Activated effector memory CD4-positive, alpha-beta T cell treated with anti-CD3 and anti-CD28 coated beads, Interleukin-2, amount 50 U/mL, for 16 hours (primary cell): ENCODE results near the gene WWOX.

ENCODE experiments used
- DNase-seq: peaks from one replicate; pipeline ENCODE4 v3.0.0-alpha.2; 2020

The WWOX gene

DNA sequence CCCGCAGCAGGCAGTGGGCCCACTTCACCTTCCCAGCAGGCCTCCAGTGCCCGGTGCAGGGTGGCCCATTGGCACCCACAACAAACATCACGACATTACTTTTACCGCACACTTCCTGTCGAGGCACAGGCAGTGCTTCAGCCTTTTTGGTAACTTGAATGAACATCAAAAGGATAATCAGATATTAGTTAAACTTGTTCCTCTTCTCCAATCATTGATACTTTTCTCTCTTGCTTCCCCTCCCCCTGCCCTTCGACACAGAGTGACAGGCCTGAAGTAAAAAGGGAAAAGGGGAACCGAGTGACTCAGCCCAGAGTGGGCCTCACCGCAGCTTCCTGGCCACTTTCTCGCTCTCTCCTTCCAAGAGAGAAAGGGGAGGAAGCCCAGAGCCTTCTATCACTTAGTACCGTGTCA, 994.1 kb downstream of the WWOX start:
- DNase-seq: peak; percentile 66

DNA sequence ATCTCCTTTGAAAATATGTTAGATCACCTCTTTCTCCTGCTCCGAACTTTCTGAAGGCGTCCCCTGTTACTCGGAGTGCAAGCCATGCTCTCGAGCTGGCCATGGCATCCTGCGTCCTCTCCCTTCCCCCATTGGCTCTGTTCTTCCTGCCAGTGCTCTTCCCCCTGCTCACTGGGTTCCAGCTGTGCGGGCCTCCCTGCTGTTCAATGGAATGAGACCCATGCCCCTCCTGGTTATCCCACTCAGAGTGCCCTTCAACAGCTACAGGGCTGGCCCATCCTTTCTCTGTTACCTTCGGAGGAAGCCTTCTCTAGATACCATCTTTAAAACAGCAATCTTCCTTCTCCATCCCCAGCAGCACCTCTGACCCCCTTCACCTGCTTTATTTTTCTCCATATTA, 996.8 kb downstream of the WWOX start:
- no peak for DNase-seq

GRCh38 chr16:79097166-79097565, 997.7 kb downstream of the WWOX start:
- no peak for DNase-seq

DNA sequence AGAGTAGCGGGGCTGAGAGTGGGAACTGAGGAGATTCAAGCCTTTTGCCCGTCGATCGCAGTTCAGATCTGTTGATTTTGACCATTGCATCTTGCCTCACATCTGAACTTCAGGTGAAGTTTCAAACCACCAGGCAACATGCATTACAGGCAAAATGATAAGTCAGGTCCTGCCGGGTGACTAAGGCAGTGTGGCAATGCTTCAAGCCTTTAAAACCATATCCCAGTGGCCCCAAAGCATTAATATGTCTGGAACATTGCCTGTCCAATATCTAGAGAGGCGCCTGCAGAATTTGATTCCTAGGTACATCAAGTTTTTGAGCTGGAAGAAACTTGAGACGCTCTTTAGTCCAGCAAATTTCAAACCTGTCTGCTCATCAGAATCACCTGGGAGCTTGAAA, 998.3 kb downstream of the WWOX start:
- DNase-seq: no peak

DNA sequence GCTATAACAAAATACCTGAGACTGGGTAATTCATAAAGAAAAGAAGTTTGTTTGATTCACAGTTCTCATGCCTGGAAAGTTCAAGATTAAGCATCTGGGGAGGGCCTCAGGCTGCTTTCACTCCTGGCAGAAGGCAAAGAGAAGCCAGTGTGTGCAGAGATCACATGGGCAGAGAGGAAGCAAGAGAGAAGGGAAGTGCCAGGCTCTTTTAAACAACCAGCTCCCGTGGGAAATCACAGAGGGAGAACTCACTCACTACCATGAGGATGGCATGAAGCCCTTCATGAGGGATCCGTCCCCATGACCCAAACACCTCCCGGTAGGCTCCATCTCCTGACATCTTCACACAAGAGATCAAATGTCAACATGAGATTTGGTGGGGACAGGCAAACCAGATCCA, 999.5 kb downstream of the WWOX start:
- no peak for DNase-seq

DNA sequence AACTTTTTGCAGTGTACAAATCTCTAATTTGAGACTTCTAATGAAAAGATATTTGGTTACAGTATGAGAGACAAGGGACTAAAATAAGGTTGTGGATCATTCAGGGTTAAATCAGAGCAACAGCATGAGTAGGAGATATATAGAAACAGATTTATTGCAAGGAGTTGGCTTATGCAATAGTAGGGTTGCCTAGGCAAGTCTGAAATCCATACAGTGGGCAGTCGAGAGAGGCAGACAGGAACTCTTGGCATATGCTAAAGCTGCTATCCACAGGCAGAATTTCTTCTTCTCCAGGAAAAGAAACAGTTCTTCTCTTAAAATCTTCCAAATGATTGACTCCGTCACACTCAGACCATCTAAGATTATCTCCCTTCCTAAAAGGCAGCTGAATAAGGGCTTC, 1000.3 kb downstream of the WWOX start:
- no peak for DNase-seq

DNA sequence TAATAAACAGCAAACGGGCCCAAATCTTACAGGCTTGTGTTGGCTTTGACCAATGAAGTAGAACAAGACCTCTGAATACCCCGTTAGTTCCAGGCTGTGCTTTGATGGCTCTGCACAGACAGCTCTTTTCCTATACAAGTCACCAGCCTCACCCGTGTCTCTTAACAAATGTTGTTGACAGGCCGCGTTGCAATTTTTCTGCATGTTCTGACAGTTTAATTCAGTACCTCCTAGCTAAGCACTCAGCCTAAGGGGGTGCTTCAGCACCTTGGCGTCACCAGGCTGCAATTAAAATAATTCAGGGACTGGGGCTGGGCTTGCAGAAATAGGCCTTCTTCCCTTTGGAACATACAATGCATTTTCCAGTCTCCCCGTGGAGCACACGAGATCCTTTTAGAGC, 1001.0 kb downstream of the WWOX start:
- DNase-seq: no peak

- no peak for DNase-seq
Observed at GRCh38 chr16:79101491-79101890, 1002.0 kb downstream of the WWOX start.

DNA sequence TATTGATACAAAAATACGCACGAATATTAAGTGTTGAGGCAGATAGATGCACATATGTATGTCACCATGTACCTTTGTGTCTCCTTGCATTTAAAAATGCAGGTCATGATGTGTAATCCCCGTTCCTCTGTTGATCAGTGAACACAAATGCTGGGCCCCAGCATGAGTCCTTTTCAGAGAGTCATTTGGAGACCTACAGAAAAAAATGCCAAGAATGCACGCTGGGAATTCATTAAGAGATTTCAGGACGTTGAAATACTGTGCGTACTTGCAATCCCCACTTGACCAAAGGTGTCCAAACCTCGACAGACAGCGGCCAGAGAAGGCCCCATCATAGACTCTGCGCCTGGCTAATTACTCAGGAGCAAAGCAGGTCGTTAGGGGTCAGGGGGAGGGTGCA, 1005.1 kb downstream of the WWOX start:
- no peak for DNase-seq

GRCh38 chr16:79107301-79107700, 1007.8 kb downstream of the WWOX start:
- no peak for DNase-seq

- no peak for DNase-seq
Observed at GRCh38 chr16:79109771-79110170, 1010.3 kb downstream of the WWOX start.

DNA sequence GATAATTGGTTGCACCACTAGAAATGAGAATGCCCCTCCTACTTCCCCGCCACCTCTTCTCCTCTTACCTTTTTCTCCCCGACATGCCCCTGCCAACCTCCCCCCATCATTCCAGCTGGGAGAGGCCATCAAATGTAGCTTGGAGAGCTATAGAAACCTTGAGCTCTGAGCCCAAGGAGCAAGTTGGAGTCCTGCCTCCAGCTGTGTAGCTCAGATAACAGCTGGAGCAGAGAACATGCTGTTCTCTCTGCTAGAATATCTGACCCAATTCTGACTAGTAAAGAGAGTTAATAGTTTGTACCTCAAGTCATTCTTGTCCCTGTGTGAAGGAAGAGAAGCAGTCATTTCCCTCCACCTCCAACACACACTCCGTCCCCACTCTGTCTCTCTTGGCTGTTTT, 1010.8 kb downstream of the WWOX start:
- DNase-seq: no peak

DNA sequence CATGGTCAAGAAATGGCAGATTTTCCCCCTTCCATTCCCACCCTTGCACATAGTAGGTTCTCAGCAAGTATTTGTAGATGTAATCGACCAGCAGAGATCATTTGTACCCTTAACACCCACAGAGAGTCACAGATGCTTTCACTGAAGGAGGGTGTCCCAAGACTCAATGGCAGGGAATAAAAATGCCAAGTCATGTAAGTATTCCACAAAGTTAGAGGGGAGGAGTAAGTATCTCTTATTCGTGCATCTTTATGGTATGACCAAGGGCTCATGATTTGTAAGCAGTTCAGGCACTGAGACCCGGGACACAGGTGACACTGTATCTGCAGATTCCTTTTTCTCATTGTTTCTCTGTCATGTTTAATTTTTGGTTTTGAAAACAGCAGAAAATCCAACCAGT, 1011.5 kb downstream of the WWOX start:
- DNase-seq: no peak

DNA sequence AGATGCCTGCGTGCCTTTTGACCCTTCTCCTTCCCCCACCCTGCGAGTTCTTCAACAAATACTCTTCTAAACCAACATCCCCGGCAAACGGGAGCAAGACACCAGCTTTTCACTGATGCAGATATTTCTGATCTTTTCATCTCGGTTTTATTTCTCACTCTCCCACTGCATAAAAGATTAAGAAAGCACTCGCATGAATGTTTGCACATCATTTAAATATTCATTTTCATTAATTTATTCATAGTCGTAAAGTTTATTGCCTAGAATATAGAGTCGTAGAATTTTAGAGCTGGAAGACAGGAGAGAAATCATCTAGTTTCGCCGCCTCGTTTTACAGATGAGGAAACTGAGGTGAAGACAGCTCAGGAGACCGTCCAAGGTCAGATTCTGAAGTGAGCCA, 1013.0 kb downstream of the WWOX start:
- DNase-seq: no peak

- no peak for DNase-seq
Observed at GRCh38 chr16:79113826-79114225, 1014.4 kb downstream of the WWOX start.

DNA sequence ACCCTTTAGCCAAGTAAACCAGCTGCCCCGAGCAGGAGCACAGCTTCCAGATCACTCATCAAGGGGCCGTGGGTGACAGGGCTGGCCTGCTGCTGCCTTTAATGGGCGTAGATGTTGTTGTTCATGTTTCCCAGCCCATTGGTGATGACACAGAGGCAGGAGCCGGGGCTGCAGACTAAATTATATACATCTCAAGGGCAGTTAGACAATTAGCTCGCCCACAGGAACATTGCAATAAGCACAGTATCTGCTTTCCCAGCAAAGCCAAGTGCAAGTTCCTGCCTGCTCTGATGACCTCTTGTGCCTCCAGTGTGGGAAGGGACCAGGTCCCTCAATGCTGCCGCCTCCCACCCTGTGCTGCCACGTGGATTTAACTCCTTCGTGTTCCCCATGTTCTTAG, 1015.3 kb downstream of the WWOX start:
- no peak for DNase-seq

DNA sequence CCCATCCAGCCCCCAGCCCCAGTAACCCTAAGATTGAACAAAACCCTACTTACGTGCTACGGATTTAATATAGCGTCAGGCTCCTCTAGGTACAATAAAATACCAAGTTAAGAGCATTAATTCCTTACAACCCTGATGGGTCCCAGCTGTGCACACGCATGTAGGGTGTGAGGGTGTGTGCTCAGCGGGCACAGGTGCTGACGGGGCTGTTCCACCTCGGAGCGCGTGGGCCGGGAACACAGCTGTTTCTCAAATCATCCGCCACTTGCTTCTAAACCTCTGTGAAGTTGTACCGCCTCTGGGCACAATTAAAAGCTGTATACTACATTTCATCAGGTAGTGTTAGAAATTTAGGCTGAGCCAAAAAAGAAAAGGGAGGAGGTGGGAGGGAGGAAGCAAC, 1022.5 kb downstream of the WWOX start:
- DNase-seq: no peak

DNA sequence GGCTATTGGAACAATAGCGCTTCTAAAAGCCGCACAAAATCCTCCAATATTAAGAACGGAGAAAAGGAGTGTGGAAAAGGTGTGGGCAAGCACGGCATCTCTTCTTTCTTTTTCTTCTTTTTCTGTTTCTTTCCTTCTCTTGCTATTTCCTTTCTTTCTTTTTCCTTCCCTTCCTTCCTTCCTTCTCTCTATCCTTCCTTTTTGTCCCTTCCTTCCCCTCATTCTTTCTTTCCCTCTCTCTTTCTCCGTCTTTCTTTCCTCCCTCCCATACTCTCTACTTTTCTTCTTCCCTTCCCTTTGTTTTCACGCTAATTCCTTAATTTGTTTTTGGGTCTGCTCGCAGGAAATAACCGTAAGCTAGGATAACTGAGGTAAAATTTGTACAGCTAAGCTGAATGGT, 1022.9 kb downstream of the WWOX start:
- no peak for DNase-seq

- DNase-seq: no peak
Observed at GRCh38 chr16:79124016-79124756, 1024.7 kb downstream of the WWOX start.

DNA sequence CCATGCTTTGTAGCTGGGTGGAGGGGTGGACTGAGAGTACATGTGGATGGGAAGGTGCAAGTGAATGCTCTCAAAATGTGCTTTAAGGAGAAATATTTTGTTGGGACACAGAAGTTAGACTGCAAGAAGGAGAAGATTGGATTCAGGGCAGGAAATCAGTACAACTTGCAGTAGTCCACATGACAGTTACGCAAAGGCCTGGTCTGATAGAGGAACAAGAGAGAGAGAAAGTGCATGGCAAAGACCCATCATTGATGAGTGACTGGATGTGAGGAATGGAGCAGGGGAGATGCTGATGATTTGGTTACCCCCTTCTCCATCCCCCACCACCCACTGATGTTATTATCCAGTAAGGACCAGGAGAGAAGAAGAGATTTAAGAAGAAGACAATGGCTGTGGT, 1028.3 kb downstream of the WWOX start:
- no peak for DNase-seq

DNA sequence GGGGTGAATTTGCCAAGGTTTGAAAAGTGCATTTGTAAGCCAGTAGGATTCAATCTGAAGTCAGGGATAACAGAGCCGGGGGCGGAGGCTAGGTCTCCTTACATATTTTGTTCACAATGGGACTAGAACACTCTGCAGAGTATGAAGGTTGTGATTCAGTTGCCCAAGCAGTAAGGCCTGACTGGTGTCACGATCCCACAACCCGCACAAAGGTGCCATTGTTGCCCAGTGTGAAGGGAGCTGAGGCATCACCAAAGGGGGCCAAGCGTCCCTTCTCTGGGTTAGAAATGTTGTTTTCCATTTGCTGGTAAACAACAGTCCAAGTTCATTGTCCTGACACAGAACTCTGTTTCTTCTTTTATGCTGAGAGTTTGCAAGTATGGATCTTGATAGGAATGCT, 1029.3 kb downstream of the WWOX start:
- no peak for DNase-seq

DNA sequence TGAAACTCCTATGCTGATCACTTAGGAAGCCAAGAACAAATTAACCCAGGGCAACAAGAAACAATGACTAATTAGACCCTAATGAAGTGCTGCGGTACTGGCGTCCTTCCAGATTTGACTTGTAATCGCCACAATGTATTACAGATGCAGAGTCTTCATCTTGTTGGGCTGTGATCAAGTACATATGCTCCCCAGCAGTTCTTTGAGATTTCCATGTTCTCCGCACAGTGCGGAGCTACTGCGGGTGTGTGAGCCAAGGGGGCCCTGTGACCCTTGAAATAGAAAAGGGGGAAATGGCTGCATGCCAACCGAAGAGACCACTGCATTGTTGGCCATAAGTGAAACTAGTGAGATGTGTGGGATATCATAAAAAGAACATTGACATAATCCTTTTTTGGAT, 1031.2 kb downstream of the WWOX start:
- no peak for DNase-seq

GRCh38 chr16:79131321-79132075, 1032.0 kb downstream of the WWOX start:
- no peak for DNase-seq

GRCh38 chr16:79132701-79133100, 1033.2 kb downstream of the WWOX start:
- no peak for DNase-seq

GRCh38 chr16:79134300-79134699, 1034.8 kb downstream of the WWOX start:
- DNase-seq: no peak
